HG03025 (cell line): ENCODE measurements around the gene KCTD13.

Source experiments
- ATAC-seq: cut with Tn5 transposase; IDR thresholded peaks from one replicate; pipeline ENCODE4 v1.9.1; 2021; ENCODE audit warnings: mild to moderate bottlenecking, moderate library complexity; ENCODE audit not compliant: unreplicated experiment, low FRiP score

KCTD13 gene

DNA sequence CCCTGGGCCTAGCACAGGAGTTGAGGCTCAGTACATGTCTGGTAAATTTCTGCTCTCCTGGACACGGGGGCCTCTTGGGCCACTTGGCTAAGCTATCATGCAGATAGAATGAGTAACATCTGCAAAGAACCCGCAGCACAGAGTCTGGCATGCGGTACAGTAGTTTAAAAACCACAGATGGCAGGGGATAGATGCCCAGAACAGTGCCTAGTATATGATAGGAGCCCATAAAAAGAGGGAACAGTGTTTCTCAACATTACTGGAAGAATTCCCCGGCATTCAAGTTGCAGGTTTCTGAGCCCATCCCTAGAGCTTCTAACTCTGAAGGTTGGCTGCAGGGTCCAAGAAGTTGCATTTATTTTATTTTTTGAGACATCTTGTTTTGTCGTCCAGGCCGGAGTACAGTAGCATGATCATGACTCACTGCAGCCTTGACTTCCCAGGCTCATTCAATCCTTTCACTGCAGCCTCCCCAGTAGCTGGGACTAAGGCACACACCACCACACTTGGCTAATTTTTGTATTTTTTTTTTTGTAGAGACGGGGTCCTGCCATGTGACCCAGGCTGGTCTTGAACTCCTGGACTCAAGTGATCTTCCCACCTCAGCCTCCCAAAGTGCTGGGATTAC, 68.8 kb downstream of the KCTD13 start:
- no peak for ATAC-seq
